KMS-11 (cell line): ENCODE measurements around the gene TMEM255A.

ENCODE experiments used
- H2AFZ ChIP-seq: fragments of 200-600 bp; sonication (generic); 2 replicates; pipeline ENCODE4 v1.6.1; 2016; ENCODE audit warnings: antibody characterized with exemption, mixed run types, low read depth
- H3K27ac ChIP-seq: fragments of 200-600 bp; sonication (generic); 2 replicates; pipeline ENCODE4 v1.6.1; 2016; ENCODE audit warnings: mild to moderate bottlenecking, mixed run types
- H3K27me3 ChIP-seq: fragments of 200-600 bp; sonication (generic); 2 replicates; pipeline ENCODE4 v1.6.1; 2017; ENCODE audit warnings: mild to moderate bottlenecking, low read depth, mixed run types, moderate library complexity; ENCODE audit not compliant: insufficient read depth
- H3K36me3 ChIP-seq: fragments of 200-600 bp; sonication (generic); 2 replicates; pipeline ENCODE4 v1.6.1; 2017; ENCODE audit warnings: mild to moderate bottlenecking, mixed run types; ENCODE audit not compliant: insufficient read depth
- H3K4me1 ChIP-seq: fragments of 200-600 bp; sonication (generic); 2 replicates; pipeline ENCODE4 v1.6.1; 2016; ENCODE audit warnings: mild to moderate bottlenecking, low read depth, mixed run types; ENCODE audit not compliant: poor library complexity, severe bottlenecking
- H3K4me2 ChIP-seq: fragments of 200-600 bp; sonication (generic); 2 replicates; pipeline ENCODE4 v1.7.0; 2016; ENCODE audit warnings: mild to moderate bottlenecking, mixed run types
- H3K4me3 ChIP-seq: fragments of 200-600 bp; sonication (generic); IDR thresholded peaks from 2 replicates; pipeline ENCODE4 v1.6.1; 2017; ENCODE audit warnings: low read depth, low read length, mixed read lengths; ENCODE audit not compliant: insufficient read depth
- H3K79me2 ChIP-seq: fragments of 200-600 bp; sonication (generic); 2 replicates; pipeline ENCODE4 v1.6.1; 2016; ENCODE audit warnings: low read depth, mixed run types; ENCODE audit not compliant: insufficient read depth
- H3K9ac ChIP-seq: fragments of 200-600 bp; sonication (generic); 2 replicates; pipeline ENCODE4 v1.6.1; 2016; ENCODE audit warnings: mild to moderate bottlenecking, mixed run types
- H4K20me1 ChIP-seq: fragments of 200-600 bp; sonication (generic); 2 replicates; pipeline ENCODE4 v1.6.1; 2016; ENCODE audit warnings: mild to moderate bottlenecking, mixed run types; ENCODE audit not compliant: insufficient read depth
- CTCF ChIP-seq: fragments of 200-600 bp; sonication (generic); conservative IDR thresholded peaks from 2 replicates; pipeline ENCODE4 v1.6.1; 2017; ENCODE audit warnings: low read depth, mild to moderate bottlenecking, antibody characterized with exemption, low read length, moderate library complexity, mixed read lengths

TMEM255A gene

GRCh38 chrX:120305531-120306141 is 5.6 kb downstream of the TMEM255A start:
- Histone ChIP-seq H3K9ac (peak overlapping the region; percentile 83; the same call in 1 of the 2 replicates), H3K4me2 (peak overlapping the region; percentile 99; the same call in 1 of the 2 replicates), H2AFZ (no peak overlapping the region), H4K20me1 (no peaks in the 10 kb centered on the region), H3K4me1 (peaks cover 70% of the 10 kb centered on the region), H3K4me3 (no peak overlapping the region), H3K27ac (peak overlapping the region; percentile 95; the same call in 1 of the 2 replicates), H3K27me3 (no peaks in the 10 kb centered on the region), H3K79me2 (no peaks in the 10 kb centered on the region), H3K36me3 (no peaks in the 10 kb centered on the region)
- TF ChIP-seq CTCF: no peak

- Histone ChIP-seq H3K27ac (peak overlapping the region; percentile 95), H3K4me1 (peaks cover 82% of the 10 kb centered on the region), H2AFZ (peak overlapping the region; percentile 66), H3K4me2 (peak overlapping the region; percentile 99), H3K79me2 (no peaks in the 10 kb centered on the region), H4K20me1 (no peaks in the 10 kb centered on the region), H3K9ac (peak overlapping the region; percentile 83), H3K27me3 (no peaks in the 10 kb centered on the region), H3K4me3 (no peak overlapping the region), H3K36me3 (no peaks in the 10 kb centered on the region)
- TF ChIP-seq CTCF: no peak
Measured at GRCh38 chrX:120304256-120304655, 7.0 kb downstream of the TMEM255A start.

- H3K9ac ChIP-seq: peak overlapping the region; percentile 83; the same call in 1 of the 2 replicates
- TF ChIP-seq CTCF: no peak
- no peaks in the 10 kb centered on the region for H3K79me2 ChIP-seq
- H3K27me3 ChIP-seq: no peaks in the 10 kb centered on the region
- no peaks in the 10 kb centered on the region for H4K20me1 ChIP-seq
- peaks cover 75% of the 10 kb centered on the region for H3K4me1 ChIP-seq
- peak overlapping the region; percentile 99 for H3K4me2 ChIP-seq
- H3K36me3 ChIP-seq: no peaks in the 10 kb centered on the region
- H3K4me3 ChIP-seq: no peak overlapping the region
- H3K27ac ChIP-seq: peak overlapping the region; percentile 95
- peak overlapping the region; percentile 29; the same call in 1 of the 2 replicates for H2AFZ ChIP-seq
Measured at GRCh38 chrX:120302434-120302833, 8.8 kb downstream of the TMEM255A start.

- no peak overlapping the region for H3K4me3 ChIP-seq
- no peaks in the 10 kb centered on the region for H4K20me1 ChIP-seq
- peak overlapping the region; percentile 83; the same call in 1 of the 2 replicates for H3K9ac ChIP-seq
- peak overlapping the region; percentile 99 for H3K4me2 ChIP-seq
- H3K27me3 ChIP-seq: no peaks in the 10 kb centered on the region
- TF ChIP-seq CTCF: no peak
- H3K79me2 ChIP-seq: no peaks in the 10 kb centered on the region
- H3K4me1 ChIP-seq: peaks cover 70% of the 10 kb centered on the region
- H3K27ac ChIP-seq: peak overlapping the region; percentile 95
- H2AFZ ChIP-seq: peak overlapping the region; percentile 29; the same call in 1 of the 2 replicates
- H3K36me3 ChIP-seq: no peaks in the 10 kb centered on the region
Measured at GRCh38 chrX:120301960-120302359, 9.3 kb downstream of the TMEM255A start.
